ENCODE data around the gene RIPOR3.
"Not testable (repeated sequence)": the region's sequence is repeated elsewhere in the genome, so short reads cannot be mapped to it uniquely, and the experiment has no call there.

Gene RIPOR3

DNA sequence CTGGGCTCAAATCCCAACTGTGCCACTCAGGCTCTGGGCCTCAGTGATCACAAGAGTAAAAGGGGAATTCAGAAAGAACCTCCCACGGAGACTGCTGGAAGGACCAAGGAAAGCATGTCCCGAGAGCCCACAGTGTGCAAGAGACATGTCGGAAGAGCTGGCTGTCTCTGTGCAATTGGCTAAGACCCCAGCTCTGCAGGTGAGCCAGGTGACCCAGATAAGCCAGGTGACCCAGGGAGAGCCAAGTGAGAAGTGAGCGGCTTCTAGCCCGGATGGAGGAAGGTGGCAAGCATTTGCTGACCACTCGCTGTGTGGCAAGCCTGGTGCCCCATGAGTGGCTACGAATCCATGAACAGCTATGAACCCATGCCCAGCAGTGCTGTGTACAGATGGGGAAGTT is 59.1 kb downstream of the RIPOR3 start:
- DNase-seq (ENCODE audit: low read depth), result no peak

DNA sequence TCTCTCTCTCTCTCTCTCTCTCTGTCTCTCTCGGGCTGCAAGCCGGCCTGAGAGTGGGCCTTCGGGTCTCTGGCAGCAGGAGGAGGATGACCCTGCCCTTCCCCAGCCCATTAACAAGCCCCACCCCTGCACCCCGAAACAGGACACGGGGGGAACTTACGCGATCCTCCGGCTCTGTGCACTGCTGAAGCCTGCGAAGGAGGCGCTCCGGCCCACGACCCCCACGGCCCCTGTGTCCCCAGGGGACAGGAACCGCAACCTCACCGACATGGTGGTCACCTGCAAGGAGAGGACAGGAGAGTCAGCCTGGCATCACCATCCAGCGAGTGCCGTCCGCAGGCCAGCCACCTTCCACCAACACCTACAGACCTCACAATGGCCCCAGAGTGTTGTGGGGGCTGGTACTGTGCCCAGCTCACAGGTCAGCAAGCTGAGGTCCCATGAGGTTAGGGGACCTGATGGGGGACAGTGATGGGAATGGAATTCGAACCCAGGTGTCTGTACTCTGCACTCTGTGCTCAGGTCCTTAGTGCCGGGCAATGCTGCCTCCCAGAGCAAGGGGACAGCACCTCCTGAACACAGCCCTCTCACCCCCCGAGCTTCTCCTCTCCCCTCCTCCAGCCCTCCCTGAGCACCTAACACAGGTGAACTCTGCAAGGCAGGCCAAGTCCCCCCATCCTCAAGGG is 60.6 kb downstream of the RIPOR3 start:
- no peak for DNase-seq (ENCODE audit: low read depth)

DNA sequence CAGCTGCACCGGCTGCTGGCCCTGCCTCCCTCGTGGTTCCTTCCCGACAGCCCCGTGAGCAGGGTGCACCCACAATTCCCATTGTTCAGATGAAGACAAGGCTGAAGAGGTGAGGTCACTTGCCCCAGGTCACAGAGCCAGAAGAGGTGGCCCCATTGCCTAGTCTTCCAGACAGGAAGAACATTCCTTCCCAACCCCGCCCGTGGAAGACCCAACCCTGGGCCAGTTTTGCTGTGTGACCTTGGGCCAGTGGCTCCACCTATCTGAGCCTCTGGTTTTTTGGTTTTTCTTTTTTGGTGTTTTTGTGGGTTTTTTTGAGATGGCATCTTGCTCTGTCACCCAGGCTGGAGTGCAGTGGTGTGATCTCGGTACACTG is 61.7 kb downstream of the RIPOR3 start:
- peak; percentile 46 for DNase-seq (ENCODE audit: low read depth)

DNA sequence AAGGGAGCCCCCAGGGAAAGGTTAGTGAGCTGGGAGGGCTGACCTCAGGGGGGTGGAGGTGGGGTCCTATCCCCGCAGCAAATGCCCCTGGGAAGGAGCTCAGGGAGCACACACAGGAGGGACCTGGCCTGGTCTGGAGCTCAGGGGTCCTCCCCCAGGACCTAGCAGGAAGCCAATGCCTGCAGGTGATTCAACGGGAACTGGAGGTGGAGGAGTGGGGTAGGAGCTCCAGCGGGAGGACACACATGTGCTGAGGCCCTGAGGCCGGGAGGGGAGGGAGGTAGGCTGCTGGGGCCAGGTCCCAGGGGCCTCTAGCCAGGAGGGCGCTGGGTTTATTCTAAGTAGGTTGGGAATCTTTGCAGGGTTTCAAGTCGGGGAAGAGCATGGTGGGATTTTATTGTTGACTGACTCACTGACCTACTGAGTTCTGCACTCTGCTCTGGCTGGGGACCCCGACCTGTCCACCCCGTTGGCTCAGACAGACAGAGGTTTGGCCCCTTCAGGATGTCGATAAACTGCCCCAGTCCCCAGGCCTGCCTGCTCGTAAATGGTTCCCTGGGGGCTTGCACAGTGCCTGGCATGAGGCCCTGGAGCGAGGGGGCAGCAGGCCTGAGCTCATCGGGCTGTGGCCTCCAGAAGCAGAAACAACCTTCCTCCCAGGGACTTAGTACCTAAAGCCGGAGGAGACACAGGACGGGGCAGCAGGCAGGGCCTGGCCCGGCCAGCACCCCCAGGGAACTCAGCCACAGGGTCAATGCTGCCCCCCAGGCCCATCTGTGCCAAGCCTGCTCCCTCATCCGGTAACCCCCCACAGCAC is 62.3 kb downstream of the RIPOR3 start:
- DNase-seq (ENCODE audit: low read depth), result no peak

DNA sequence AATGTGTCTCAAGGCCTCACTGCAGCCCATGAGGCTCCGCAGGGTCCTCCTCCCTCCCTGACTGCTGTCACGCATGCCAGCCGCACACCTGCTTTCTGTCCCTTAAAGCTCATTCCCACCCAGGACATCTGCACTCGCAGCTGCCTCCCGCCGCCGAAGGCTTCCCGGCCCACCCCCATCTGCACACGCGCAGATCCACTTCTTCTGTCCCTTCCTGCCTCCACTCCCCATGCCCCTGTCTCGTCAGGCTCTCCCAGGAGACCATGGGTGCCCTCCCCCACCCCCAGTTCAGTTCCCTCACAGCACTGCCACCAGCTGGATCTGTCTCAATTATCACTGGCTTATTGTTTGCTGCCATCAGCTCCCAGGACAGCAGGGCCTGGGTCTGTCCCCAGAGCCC is 63.0 kb downstream of the RIPOR3 start:
- DNase-seq (ENCODE audit: low read depth), result no peak

DNA sequence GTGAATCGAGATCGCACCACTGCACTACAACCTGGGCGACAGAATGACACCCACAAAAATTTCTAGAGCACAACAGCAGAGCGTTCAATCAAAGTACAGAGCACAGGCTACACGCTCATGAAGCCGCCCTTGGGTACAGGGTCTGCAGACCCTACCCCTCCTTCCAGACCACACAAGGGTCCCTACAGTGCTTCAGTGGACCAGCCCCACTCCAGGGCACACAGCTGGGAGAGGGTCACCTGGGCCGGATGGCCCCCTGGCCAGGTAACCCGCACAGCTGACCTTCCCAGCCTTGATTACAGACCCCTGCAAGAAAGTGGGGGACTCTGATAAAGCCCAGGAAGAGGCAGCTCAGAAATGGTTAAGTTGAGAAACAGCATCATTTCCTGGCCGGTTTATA is 63.6 kb downstream of the RIPOR3 start:
- DNase-seq (ENCODE audit: low read depth), result no peak

DNA sequence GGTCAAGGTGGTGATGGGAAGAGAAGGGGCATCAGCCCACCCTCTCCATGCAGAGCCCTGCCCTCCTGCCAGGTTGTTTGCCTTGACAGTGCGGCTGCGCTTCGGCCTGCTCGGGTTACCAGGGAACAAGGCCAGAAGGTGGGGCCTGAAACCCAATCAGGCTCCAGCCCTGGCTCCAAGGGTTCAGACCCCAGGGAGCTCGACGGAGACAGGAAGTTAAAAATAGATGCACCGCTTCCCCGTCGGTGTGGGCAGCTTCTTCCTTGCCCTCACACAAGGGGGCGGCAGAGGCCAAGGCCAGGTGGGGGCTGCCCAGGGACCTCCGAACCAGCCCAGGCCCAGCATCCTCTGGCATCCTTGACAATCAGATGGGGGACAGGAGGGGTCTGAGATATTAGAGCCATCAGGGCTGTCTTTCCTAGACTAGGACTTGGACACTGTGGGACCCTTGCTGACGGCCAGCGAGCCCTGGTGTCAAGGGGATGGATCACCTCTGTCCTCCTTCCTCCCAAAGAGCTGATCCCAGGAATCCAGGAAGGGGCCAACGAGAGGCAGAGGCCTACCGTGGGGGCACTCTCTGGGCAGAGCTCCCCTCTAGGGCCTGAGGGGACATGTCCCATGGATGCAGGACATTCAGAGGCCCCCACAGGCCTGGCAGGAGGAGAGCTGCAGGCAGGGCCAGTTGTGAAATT is 65.2 kb downstream of the RIPOR3 start:
- DNase-seq (ENCODE audit: low read depth), result peak; percentile 70

DNA sequence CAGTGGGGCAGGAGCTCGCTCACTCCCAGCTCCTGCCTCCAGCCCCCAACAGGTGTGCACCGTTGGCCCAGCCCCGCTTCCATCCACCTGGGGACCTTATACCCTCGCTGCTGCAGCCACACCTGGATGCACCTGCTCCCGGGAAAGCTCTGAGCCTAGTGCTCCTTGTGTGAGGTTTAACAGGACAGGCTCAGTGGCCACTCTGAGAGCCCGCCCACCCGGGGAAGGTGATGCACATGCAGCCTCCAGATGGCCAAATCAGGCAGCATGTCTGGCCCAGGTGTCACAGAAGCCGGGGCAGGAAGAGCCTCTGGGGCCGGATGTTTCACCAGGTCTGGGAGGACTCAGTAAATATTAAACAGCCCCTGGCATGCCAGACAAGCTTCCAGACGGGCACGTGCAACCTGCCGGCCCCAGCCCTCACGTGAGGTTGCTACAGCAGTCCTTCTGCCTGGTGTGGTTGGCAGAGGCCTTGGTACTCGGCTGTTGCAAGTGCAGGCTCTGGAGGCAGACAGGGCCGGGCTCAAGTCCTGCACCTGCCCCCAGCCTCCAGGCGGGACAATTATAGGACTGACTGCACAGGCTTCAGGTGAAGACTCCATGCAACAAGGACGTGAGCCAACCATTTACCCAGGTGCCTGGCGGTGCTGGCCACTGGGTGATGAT is 66.9 kb downstream of the RIPOR3 start:
- DNase-seq (ENCODE audit: low read depth), result no peak

DNA sequence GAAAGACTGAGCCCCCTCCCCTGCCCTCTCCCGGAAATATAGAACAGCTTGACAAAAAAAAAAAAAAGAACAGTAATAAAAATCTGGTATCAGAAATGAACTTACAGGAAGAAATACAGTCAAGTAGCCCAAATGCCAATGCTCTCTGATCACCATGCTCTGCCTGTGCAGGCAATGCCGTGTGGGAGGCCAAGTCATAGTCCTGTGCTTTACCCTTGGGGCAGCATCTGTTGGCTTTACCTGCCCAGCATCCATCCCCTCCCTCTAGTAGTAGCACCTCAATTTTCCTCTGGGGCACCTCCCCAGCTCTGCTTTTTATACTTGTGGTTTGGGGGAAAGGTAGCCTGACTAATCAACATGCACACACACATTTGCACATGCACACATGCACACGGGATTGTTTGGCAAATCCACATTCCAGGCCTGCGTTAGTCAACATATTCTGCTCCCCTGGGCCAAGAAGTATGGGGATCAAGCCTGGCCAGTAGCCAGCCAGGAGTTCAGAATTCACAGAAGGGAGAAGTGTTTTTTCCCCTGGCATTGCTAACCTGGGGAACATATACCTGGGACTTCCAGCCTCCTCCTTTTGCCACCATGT is 70.2 kb downstream of the RIPOR3 start:
- DNase-seq (ENCODE audit: low read depth), result no peak

DNA sequence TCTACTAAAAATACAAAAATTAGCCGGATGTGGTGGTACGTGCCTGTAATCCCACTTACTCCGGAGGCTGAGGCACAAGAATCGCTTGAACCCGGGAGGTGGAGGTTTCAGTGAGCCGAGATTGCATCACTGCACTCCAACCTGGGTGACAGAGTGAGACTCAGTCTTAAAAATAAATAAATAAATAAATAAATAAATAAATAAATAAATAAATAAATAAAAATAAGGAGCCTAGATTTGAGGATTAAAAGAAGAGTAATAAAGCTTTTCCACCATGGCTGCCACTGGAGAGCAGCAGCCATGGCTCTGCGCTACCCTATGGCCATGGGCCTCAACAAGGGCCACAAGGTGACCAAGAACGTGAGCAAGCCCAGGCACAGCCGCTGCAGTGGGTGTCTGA is 70.9 kb downstream of the RIPOR3 start:
- not testable (repeated sequence) for DNase-seq (ENCODE audit: low read depth)

DNA sequence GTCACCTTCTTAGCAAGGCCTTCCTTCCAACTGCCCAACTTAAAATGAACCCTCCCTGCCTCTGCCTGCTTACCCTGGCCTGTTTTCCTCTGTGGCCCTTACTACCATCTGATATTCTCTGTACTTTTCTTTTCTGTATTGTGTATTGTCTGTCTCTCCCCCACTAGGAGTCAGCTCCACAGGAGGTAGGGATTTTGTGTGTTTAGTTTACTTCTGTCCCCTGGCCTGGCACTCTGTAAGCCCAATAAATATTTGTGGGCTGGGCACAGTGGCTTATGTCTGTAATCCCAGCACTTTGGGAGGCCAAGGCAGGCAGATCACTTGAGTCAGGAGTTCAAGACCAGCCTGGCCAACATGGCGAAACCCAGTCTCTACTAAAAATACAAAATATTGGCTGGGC is 72.8 kb downstream of the RIPOR3 start:
- no peak for DNase-seq (ENCODE audit: low read depth)

DNA sequence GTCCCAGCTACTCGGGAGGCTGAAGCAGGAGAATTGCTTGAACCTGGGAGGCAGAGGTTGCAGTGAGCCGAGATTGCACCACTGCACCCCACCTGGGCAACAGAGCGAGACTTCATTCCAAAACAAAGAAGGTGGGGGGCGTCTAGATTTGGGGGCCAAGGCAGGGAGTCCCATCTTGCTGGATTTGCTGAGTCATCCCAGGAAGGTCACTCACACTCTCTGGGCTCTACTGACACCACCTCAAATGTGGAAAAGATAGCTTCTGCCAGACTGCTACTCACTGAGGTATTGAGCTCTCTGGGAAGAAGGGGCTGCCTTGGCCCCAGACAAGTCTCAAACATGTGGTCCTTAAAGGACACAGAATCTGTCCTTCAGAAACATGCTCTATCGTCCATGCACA is 74.3 kb downstream of the RIPOR3 start:
- no peak for DNase-seq (ENCODE audit: low read depth)

DNA sequence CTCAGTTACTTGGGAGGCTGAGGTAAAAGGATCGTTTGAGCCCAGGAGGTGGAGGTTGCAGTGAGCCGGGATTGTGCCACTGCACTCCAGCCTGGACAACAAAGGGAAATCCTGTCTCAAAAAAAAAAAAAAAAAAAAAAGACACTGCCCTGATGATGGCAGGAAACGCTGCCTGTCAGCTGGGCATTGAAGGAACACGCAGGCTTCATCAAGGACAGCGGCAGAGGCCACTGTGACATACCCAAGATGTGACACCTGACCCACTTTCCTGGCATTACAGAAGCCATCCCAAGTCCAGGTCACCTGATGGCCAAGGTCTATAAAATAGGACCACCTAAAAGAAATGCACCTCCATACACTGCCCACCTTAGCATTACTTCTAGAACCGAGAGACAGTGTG is 75.9 kb downstream of the RIPOR3 start:
- no peak for DNase-seq (ENCODE audit: low read depth)

DNA sequence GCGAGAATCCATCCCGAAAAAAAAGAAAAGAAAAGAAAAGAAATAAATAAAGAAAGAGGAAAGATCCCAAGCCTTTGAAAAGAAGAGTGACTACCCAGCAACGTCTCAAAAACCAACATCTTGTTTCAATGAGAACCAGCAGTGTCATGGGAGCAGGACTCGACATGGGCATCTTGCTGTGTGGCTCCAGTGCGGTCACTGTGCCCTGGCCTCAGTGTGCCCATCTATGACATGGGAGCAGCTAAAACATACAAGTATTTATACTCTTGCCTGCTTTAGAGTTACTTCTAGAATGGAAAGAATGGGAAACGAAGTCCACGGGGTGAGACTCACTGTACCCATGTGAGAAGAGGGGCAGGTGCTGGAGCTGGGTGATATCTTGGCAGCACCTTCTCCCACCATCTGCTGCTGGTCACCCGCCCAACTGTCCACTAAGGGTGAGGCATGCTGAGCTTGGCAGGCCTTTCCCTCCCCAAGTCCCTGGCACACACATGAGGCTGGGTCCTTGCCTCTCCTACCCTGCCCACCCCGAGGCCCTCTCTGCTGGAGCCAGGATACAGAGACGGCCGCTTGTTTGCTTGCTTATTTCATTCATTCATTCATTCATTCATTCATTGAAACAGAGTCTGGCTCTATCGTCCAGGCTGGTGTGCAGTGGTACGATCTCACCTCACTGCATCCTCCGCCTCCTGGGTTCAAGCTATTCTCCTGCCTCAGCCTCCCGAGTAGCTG is 77.7 kb downstream of the RIPOR3 start:
- no peak for DNase-seq (ENCODE audit: low read depth)

DNA sequence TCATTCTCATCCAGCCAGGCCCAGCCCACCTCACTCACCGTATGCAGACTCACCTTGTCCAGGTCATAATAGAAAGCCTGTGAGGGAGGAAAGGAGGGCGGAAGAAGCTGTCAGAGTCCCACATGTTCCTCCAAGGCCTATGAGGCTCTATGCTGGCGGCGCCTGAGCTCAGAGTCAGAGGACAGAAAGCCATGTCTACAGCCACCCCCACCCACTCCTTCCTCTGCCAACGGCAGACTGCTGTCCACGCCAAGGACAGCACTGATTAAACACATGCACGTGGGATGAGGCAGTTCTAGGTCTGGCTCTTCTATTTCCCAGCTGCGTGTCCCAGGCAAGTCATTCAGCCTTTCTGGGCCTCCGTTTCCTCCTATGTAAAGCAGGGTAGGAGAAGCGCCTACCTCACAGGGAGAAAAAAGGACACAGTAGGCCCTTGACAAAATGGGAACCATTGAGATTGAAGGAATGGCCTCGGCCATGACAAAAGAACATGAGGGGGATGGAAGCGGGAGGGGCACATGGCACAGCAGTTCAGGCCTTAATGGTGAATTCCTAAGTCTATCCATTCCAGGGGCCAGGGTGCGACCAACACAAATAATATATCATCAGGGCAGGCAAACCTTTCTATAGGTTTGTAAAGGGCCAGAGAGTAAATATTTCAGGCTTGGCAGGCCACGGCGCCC is 80.1 kb downstream of the RIPOR3 start:
- DNase-seq (ENCODE audit: low read depth), result no peak

DNA sequence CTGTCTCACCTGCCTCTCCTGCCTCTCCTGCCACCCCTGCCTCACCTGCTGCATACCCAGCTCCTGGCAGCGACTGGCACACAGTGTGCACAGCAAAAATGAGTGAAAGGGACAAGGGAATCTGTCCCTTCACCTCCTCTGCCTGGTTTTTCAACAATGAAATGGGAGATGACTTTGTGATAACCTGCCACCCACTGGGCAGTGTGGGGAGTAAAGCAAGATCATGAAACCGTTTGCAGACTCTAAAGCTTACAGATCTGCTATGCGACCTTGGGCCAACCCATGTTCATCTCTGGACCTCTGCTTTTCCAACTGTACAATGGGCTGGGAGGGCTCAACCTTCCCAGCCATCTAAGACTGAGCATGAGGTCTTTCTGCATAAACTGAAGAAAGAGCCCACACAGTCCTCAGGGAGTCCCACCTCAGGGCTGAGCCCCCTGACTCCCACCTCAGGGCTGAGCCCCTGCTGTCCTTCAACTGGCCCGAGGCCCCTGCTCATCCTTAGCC is 81.1 kb downstream of the RIPOR3 start:
- peak; percentile 45 for DNase-seq (ENCODE audit: low read depth)

DNA sequence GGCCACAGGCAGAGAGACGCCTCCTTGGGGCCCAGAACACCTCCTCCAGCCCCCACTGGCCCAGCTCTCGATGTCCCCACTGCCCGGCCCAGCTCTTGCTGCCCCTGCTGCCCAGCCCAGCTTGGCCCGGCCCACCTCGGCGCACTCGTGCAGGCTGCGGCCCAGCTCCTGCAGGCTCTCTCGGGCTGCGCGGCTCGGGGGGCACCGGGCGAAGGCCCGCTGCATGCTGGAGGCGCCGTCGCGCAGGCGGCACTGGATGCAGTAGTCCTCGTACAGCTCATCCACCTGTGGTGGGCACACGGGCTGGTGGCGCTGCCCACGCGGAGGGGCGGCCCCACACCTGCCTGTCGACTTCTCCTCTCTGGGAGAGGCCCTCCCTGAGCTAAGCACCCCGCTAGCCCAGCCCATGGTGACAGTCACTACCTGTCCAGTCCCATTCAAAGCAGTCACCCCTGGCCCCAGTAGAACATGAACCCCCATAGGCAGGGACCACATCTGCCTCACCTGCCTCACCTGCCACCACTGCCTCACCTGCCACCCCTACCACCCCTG is 81.8 kb downstream of the RIPOR3 start:
- DNase-seq (ENCODE audit: low read depth), result no peak

DNA sequence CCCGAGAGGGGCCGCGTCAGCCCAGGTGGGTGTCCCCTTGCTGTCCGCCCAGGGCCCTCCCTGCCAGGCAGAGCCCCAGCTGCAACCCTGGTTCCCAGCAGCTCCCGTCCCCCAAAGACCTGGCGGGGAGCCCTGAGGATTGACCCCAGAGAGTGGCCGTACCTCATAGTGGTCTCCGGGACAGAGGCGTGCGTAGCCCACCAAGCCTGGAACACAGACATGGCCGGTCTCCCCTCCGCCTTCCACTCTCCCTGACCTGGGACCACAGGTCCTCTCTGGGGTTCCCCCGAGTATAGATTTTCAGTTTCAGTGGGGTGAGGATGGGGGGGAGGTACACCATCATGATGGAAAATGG is 82.6 kb downstream of the RIPOR3 start:
- no peak for DNase-seq (ENCODE audit: low read depth)

DNA sequence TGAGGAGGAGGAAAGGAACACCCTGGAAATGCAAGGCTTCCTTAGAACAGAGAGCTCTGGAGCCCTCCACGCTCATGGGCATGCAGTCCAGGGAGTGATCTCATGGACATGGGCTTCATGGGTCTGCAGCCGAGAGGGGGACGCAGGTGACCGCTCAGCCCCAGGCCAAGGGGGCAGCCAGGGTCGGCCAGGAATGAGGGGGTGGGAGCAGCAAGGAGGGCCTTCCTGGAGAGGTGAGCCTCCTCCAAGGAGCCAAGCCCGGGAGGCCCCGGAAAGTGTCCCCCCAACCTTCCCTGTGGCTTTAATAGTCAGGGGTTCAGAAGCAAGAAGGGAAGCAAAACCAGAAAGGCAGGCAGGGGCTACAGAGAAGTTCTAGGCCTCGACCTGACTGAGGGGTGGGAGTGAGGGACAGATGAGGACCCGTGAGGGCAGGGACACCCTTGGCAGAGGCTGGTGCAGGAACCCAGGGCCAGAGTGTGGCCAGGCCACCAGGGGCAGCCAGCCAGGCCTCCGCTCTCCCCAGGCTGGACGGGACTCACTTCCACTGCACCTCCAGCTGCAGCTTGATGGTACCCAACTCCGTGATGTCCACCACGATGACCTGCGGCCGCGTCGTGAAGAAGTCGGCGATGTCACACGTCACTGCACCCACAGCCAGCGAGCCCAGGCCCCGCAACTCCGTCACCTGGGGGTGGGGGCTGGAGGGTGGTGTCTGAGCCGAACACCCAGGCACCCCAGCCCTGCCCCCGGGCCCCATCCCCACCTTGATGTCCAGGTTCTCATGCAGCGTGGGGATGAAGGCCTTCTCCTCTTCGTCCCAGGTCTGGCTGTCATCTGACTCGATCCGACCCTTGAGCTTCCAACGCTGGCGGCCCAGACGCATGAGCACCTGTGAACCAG is 83.2 kb downstream of the RIPOR3 start:
- no peak for DNase-seq (ENCODE audit: low read depth)

All from ELR (cell line).